ENCODE results near the gene PPP1R37. TPM values are rescaled to one million over a fixed set of nuclear protein-coding genes. Genes with fewer than 3 reads are reported as not detected.

The PPP1R37 gene
- total and polyA plus RNA-seq, 2 of the 13 experiments (the other 11 are each of a cell fraction or from before 2014, with no cell fraction given) = 9.0 to 14.3 TPM

DNA sequence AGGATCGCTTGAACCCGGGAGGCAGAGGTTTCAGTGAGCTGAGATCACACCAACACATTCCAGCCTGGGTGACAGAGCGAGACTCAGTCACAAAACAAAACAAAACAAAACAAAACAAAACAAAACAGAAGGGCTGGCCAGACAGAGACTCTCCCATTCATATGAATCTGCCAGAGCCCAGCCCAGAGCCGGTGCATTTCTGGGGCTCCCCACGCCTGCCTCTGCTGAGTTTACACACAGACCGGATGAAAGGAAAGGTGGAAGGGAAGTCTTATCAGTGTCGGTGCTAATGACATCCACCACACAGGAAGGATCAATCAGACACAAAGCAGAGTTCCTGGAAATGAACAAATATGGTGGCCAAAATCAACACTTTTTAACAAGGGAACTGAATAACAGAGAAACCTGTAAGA lies 78.2 kb downstream of the PPP1R37 start:
- CTCF ChIA-PET (ENCODE audit: low intra/inter-chr PET ratio, low total read pairs) = no interaction called here
- no peak for TF ChIP-seq PTBP1 (IDR thresholded peaks at IDR 0.05; ENCODE audit: low read depth, low read length, poor library complexity, severe bottlenecking)
- no peak for TF ChIP-seq HDAC6 (IDR thresholded peaks at IDR 0.05; ENCODE audit: low read depth, low read length)
- TF ChIP-seq TFDP1 (CRISPR knock-in tag; IDR thresholded peaks at IDR 0.05; ENCODE audit: borderline replicate concordance) = no peak
- TF ChIP-seq PHF21A (CRISPR knock-in tag; IDR thresholded peaks at IDR 0.05) = peak; percentile 71
- TF ChIP-seq FOXA1 (IDR thresholded peaks at IDR 0.05) = no peak
- peak; percentile 51; the same call in 1 of the 2 replicates for TF ChIP-seq FOXA1 (CRISPR knock-in tag; IDR thresholded peaks at IDR 0.05)
- TF ChIP-seq ZNF576 (CRISPR knock-in tag; IDR thresholded peaks at IDR 0.05) = no peak
- no peak for TF ChIP-seq ZFY (CRISPR knock-in tag; IDR thresholded peaks at IDR 0.05)
- TF ChIP-seq ZNF382 (CRISPR knock-in tag; IDR thresholded peaks at IDR 0.05; ENCODE audit: borderline replicate concordance) = no peak
- TF ChIP-seq, protein P1, sequence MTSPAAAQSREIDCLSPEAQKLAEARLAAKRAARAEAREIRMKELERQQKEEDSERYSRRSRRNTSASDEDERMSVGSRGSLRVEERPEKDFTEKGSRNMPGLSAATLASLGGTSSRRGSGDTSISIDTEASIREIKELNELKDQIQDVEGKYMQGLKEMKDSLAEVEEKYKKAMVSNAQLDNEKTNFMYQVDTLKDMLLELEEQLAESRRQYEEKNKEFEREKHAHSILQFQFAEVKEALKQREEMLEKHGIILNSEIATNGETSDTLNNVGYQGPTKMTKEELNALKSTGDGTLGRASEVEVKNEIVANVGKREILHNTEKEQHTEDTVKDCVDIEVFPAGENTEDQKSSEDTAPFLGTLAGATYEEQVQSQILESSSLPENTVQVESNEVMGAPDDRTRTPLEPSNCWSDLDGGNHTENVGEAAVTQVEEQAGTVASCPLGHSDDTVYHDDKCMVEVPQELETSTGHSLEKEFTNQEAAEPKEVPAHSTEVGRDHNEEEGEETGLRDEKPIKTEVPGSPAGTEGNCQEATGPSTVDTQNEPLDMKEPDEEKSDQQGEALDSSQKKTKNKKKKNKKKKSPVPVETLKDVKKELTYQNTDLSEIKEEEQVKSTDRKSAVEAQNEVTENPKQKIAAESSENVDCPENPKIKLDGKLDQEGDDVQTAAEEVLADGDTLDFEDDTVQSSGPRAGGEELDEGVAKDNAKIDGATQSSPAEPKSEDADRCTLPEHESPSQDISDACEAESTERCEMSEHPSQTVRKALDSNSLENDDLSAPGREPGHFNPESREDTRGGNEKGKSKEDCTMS (CRISPR knock-in tag; conservative IDR thresholded peaks at IDR 0.05) = no peak
- no peak for TF ChIP-seq TIGD3 (CRISPR knock-in tag; IDR thresholded peaks at IDR 0.05; ENCODE audit: borderline replicate concordance)

More for the DNA sequence above, 78.2 kb downstream of the PPP1R37 start:
- no peak overlapping the region for H2AFZ ChIP-seq (ENCODE audit: low read length)
- no peak for FAIRE-seq
- ATAC-seq = peak; percentile 43
- H3K79me2 ChIP-seq (ENCODE audit: insufficient read depth, low read length) = no peaks in the 10 kb centered on the region
- H3K9me3 ChIP-seq (ENCODE audit: low read length) = no peaks in the 10 kb centered on the region
- no peak overlapping the region for H3K27ac ChIP-seq (ENCODE audit: extremely low read length, insufficient read depth, low read length)
- peak overlapping the region in 2 of 3 experiments; percentile 17 to 33; a peak in 1 of 6 replicates for H3K4me3 ChIP-seq (replicated peaks in 1 of 3; ENCODE audit: insufficient read depth in 1 of 3, low read depth in 2 of 3, low read length in 3 of 3)
- H3K4me1 ChIP-seq (ENCODE audit: insufficient read depth, low read length) = peaks cover 90% of the 10 kb centered on the region
- no peak overlapping the region for H3K9ac ChIP-seq (ENCODE audit: insufficient read depth, low read depth, low read length)
- no peaks in the 10 kb centered on the region for H3K27me3 ChIP-seq (ENCODE audit: control insufficient read depth in 1 of 2, insufficient read depth in 2 of 2, low read length in 2 of 2)
- H3K4me2 ChIP-seq (ENCODE audit: low read depth, low read length) = peak overlapping the region; percentile 58
- 7% methylated on average over 7 of the region's 7 CpGs for WGBS (ENCODE audit: low lambda C conversion rate)
- H3K36me3 ChIP-seq (replicated peaks in 1 of 2; ENCODE audit: control insufficient read depth in 1 of 2, insufficient read depth in 2 of 2, low read length in 2 of 2) = no peaks in the 10 kb centered on the region
- no peak for DNase-seq (ENCODE audit: low spot score)
- POLR2A ChIA-PET = interaction anchor here (1.8 kb wide), 1 partner anchor 17 kb away, joined by 3 read pairs; no protein-coding TSS in a partner anchor
- BruUV-seq (replicated peaks) = no TSS peak
- in situ Hi-C loops (cut with HindIII; ENCODE audit: extremely low pct_ligation_motif_present, low pct_unique_long_range_greater_than_20kb) = no loop called here
- no peaks in the 10 kb centered on the region for H4K20me1 ChIP-seq (ENCODE audit: insufficient read depth, low read length)
- intact Hi-C loops (cut with micrococcal nuclease; ENCODE audit: unreplicated experiment) = no loop called here

Measured in HepG2 (cell line).